ENCODE data around the gene SLC25A21. TPM values are rescaled to one million over a fixed set of nuclear protein-coding genes. Genes with fewer than 3 reads are reported as not detected.

Gene SLC25A21
- total and polyA plus RNA-seq, 7 experiments from 2014 or later = not detected

DNA sequence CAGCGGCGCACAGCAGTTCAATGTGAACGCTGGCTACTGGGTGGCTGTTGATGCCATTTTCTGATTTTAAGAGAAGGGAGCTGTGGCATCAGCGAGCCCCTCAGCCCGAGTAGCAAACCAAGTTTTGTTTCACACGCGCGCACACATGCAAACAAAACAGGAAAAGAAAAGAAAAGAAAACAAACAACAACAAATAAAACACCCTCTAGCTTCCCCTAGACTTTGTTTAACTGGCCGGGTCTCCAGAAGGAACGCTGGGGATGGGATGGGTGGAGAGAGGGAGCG, 510.2 kb downstream of the SLC25A21 start:
- no peaks in the 10 kb centered on the region for H3K9me3 ChIP-seq (ENCODE audit: control insufficient read depth in 2 of 3, low read length in 3 of 3)
- no peak for DNase-seq
- intact Hi-C loops (cut with micrococcal nuclease) = loop anchor here in 1 of 2 donors (5.0 kb wide), 1 partner anchor 935 kb away; the partner anchor contains the start of genes FOXA1 and TTC6
- Mint-ChIP-seq H3K36me3 (peaks cover 0 to 9% (median 6%) of the 10 kb centered on the region in 5 donors), H3K9me3 (peaks cover 0 to 24% (median 9%) of the 10 kb centered on the region in 11 donors), H3K27ac (peak overlapping the region in 1 of 9 donors; percentile 74), H3K4me3 (peak overlapping the region in 9 of 10 donors; percentile 20 to 77 (median 55)), H3K4me1 (peaks cover 12 to 62% (median 52%) of the 10 kb centered on the region in 7 donors), H3K27me3 (peaks cover 72 to 97% (median 85%) of the 10 kb centered on the region in 5 donors)
- H3K27me3 ChIP-seq (ENCODE audit: control insufficient read depth in 2 of 2, insufficient read depth in 2 of 2, low read length in 2 of 2) = peaks cover 7 to 11% of the 10 kb centered on the region in 2 donors
- ChIA-PET CTCF (no interaction called here), POLR2A (no interaction called here)
- H3K27ac ChIP-seq (ENCODE audit: low read depth, low read length) = no peak overlapping the region
- H3K4me3 ChIP-seq (ENCODE audit: low read length) = no peak overlapping the region
- ATAC-seq = no peak
- H3K36me3 ChIP-seq (ENCODE audit: control insufficient read depth in 2 of 3, insufficient read depth in 3 of 3, low read length in 3 of 3) = no peaks in the 10 kb centered on the region
- H3K4me1 ChIP-seq (ENCODE audit: control insufficient read depth in 2 of 2, insufficient read depth in 2 of 2, low read length in 2 of 2) = peaks cover 0 to 13% of the 10 kb centered on the region in 2 donors

DNA sequence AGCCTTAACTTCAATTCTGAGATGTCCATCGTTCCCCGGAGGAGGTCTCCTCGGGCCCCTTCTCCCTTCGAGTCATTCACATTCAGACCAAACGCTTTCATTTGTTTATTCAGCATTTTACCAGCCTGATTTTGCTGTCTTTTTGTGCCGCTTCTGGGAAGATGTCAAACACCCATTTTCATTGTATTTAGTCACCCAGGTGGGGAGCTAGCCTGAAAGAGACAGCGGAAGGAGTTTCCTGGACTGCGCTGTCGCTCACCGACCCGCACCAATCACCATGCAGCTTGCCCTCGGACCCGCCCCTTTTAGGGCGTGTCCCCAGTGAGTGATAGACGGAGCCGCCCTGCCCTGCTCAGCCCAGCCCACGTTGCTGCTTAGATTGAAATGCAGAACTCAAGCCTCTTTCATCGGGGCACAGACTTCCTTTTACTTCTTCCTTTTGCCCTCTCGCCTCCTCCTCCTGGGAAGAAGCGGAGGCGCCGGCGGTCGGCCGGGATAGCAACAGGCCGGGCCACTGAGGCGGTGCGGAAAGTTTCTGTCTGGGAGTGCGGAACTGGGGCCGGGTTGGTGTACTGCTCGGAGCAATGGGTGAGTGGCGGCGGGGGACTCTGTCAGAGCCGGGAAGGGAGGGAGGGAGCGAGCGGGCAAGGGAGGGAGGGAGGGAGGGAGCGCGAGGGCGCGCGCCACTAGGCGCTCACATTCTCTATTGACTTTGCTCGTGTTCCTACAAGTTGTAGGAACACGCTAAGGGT, 510.7 kb downstream of the SLC25A21 start, which contains the start of gene PAX9:
Gene PAX9 (plus strand): TSS at position 355 of the 752 bp plus-strand sequence. CDS start 230 bp downstream, at position 585.
- no peak within 1 kb of the TSS for H3K27ac ChIP-seq (ENCODE audit: low read depth, low read length)
- H3K27me3 ChIP-seq (ENCODE audit: control insufficient read depth in 2 of 2, insufficient read depth in 2 of 2, low read length in 2 of 2) = peaks cover 7 to 11% of the 10 kb centered on the region in 2 donors
- H3K27ac Mint-ChIP-seq = peak within 1 kb of the TSS in 1 of 9 donors; percentile 77

DNA sequence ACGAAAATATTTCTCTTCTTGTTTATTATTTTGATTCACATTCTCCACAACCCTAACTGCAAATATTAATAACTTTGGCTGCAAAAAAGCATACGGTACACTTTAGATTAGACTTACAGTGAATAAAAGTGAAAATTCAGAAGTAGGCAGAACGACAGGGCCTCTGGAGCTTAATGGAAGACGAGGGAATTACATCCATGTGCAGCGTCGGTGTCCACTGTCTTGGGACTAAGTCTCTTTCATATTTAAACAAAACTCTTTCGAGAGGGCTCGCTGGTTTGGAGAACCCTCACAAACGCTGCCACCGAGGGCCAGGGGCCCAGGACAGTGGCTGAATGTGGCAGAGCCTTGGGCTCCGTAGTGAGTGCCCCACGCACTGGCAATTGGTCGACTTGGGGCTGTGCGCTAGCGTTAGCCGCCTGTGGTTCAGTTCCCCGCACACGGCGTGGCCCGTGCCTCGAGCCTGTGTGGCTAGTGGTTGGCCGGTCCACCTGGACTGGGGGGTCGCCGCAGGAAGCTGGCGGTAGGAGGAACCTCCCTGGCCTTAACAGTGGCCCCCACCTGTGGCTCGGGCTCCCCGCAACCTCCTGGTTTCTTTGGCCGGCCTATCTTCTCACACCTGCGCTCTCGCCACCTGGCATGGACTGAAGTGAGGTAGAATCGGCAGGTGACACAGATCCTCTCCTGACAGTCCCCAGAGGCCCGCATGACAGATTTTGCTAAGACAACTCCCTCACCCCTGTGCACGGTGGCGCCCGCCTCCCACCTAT, 511.5 kb downstream of the SLC25A21 start:
- H3K4me3 Mint-ChIP-seq = peak overlapping the region in 9 of 10 donors; percentile 34 to 77 (median 68)
- peak overlapping the region in 1 of 9 donors; percentile 77 for H3K27ac Mint-ChIP-seq
- peaks cover 83 to 100% (median 90%) of the 10 kb centered on the region in 5 donors for H3K27me3 Mint-ChIP-seq
- POLR2A ChIA-PET = no interaction called here
- CTCF ChIA-PET = interaction anchor here (0.6 kb wide), 1 partner anchor 84 kb away, joined by 4 read pairs; no protein-coding TSS in a partner anchor
- peaks cover 0 to 9% (median 7%) of the 10 kb centered on the region in 5 donors for H3K36me3 Mint-ChIP-seq
- peaks cover 0 to 22% (median 9%) of the 10 kb centered on the region in 11 donors for H3K9me3 Mint-ChIP-seq
- H3K4me1 Mint-ChIP-seq = peaks cover 15 to 74% (median 62%) of the 10 kb centered on the region in 7 donors
- Histone ChIP-seq H3K4me3 (ENCODE audit: low read length) (no peak overlapping the region), H3K27me3 (ENCODE audit: control insufficient read depth in 2 of 2, insufficient read depth in 2 of 2, low read length in 2 of 2) (peaks cover 7 to 11% of the 10 kb centered on the region in 2 donors), H3K27ac (ENCODE audit: low read depth, low read length) (no peak overlapping the region), H3K9me3 (ENCODE audit: control insufficient read depth in 2 of 3, low read length in 3 of 3) (no peaks in the 10 kb centered on the region), H3K4me1 (ENCODE audit: control insufficient read depth in 2 of 2, insufficient read depth in 2 of 2, low read length in 2 of 2) (peaks cover 0 to 16% of the 10 kb centered on the region in 2 donors), H3K36me3 (ENCODE audit: control insufficient read depth in 2 of 3, insufficient read depth in 3 of 3, low read length in 3 of 3) (no peaks in the 10 kb centered on the region)
- DNase-seq (no peak), ATAC-seq (no peak)
- intact Hi-C loops (cut with micrococcal nuclease) = loop anchor here in 1 of 2 donors (2.0 to 5.0 kb wide), 2 partner anchors 76 to 936 kb away; partner anchors contain the start of genes FOXA1 and TTC6

More for the DNA sequence above, 510.7 kb downstream of the SLC25A21 start, which contains the start of gene PAX9:
- Mint-ChIP-seq H3K27me3 (peaks cover 77 to 99% (median 88%) of the 10 kb centered on the region in 5 donors), H3K36me3 (peaks cover 0 to 9% (median 7%) of the 10 kb centered on the region in 5 donors), H3K9me3 (peaks cover 0 to 22% (median 9%) of the 10 kb centered on the region in 11 donors), H3K4me3 (peak within 1 kb of the TSS; percentile 39 to 77 (median 66)), H3K4me1 (peaks cover 15 to 67% (median 57%) of the 10 kb centered on the region in 7 donors)
- no peaks in the 10 kb centered on the region for H3K9me3 ChIP-seq (ENCODE audit: control insufficient read depth in 2 of 3, low read length in 3 of 3)
- ATAC-seq = peak; percentile 59
- H3K36me3 ChIP-seq (ENCODE audit: control insufficient read depth in 2 of 3, insufficient read depth in 3 of 3, low read length in 3 of 3) = no peaks in the 10 kb centered on the region
- peaks cover 0 to 13% of the 10 kb centered on the region in 2 donors for H3K4me1 ChIP-seq (ENCODE audit: control insufficient read depth in 2 of 2, insufficient read depth in 2 of 2, low read length in 2 of 2)
- DNase-seq = peak in 2 of 9 donors; percentile 9 to 10
- POLR2A ChIA-PET = no interaction called here
- CTCF ChIA-PET = interaction anchor here (0.6 kb wide), 1 partner anchor 83 kb away, joined by 4 read pairs; no protein-coding TSS in a partner anchor
- H3K4me3 ChIP-seq (ENCODE audit: low read length) = no peak within 1 kb of the TSS
- intact Hi-C loops (cut with micrococcal nuclease) = loop anchor here in 1 of 2 donors (2.0 to 5.0 kb wide), 2 partner anchors 77 to 936 kb away; partner anchors contain the start of genes FOXA1 and TTC6

DNA sequence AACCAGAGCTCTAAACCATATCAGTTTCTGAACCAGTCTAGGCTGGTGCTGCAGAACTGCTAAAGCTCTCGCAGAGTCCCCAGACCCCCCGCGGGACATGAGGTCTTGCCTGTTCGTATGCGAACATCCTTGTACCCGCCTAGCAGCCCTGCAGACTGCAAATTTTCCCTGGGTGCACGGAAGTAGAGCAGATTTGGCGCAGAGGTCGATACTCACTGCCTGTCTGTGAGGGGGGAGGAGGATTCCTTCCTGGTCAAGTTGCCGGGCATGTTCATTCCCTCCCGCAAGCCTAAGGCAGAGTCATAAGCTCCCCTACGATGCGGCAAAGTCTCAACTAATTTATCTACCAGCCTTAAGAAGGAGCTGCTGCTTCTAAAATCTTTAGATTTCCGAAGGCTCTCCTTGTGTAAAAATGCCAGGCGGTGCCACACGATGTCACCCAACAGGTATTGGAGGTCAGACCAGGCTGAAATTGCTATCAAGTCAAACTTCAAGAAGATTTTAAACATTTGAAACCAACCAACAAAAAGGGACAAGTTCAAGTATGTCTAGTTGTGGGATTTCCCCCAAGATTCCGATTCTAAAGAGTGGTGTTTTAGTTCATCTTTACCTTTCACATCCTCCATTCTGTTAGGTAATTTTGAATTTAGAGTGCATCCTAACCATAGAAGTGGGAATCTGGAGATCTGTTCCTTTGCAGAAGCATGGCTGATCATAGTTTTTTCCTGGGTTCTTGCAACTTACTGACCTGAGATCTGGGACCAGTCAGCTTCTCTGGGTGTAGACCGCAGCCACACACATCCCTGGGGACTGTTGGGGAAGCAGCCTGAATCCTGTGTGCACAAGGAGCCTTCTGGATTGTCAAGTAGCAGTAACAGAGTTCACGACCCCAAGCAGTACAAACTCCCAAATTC, 512.3 kb downstream of the SLC25A21 start:
- Mint-ChIP-seq H3K9me3 (peaks cover 0 to 19% (median 9%) of the 10 kb centered on the region in 11 donors), H3K27ac (peak overlapping the region in 1 of 9 donors; percentile 23), H3K36me3 (peaks cover 0 to 9% (median 7%) of the 10 kb centered on the region in 5 donors), H3K27me3 (peaks cover 83 to 100% (median 90%) of the 10 kb centered on the region in 5 donors), H3K4me1 (peaks cover 18 to 75% (median 63%) of the 10 kb centered on the region in 7 donors), H3K4me3 (peak overlapping the region in 4 of 10 donors; percentile 43 to 77 (median 66))
- Histone ChIP-seq H3K27ac (ENCODE audit: low read depth, low read length) (no peak overlapping the region), H3K36me3 (ENCODE audit: control insufficient read depth in 2 of 3, insufficient read depth in 3 of 3, low read length in 3 of 3) (no peaks in the 10 kb centered on the region), H3K4me3 (ENCODE audit: low read length) (no peak overlapping the region), H3K4me1 (ENCODE audit: control insufficient read depth in 2 of 2, insufficient read depth in 2 of 2, low read length in 2 of 2) (peaks cover 0 to 18% of the 10 kb centered on the region in 2 donors), H3K27me3 (ENCODE audit: control insufficient read depth in 2 of 2, insufficient read depth in 2 of 2, low read length in 2 of 2) (peaks cover 7 to 16% of the 10 kb centered on the region in 2 donors), H3K9me3 (ENCODE audit: control insufficient read depth in 2 of 3, low read length in 3 of 3) (no peaks in the 10 kb centered on the region)
- ChIA-PET CTCF (interaction anchor here (0.6 kb wide), 1 partner anchor 16 kb away, joined by 4 read pairs; no protein-coding TSS in a partner anchor), POLR2A (no interaction called here)
- intact Hi-C loops (cut with micrococcal nuclease) = loop anchor here in 1 of 2 donors (2.0 to 5.0 kb wide), 3 partner anchors 75 to 937 kb away; partner anchors contain the start of genes FOXA1 and TTC6
- no peak for ATAC-seq
- no peak for DNase-seq

DNA sequence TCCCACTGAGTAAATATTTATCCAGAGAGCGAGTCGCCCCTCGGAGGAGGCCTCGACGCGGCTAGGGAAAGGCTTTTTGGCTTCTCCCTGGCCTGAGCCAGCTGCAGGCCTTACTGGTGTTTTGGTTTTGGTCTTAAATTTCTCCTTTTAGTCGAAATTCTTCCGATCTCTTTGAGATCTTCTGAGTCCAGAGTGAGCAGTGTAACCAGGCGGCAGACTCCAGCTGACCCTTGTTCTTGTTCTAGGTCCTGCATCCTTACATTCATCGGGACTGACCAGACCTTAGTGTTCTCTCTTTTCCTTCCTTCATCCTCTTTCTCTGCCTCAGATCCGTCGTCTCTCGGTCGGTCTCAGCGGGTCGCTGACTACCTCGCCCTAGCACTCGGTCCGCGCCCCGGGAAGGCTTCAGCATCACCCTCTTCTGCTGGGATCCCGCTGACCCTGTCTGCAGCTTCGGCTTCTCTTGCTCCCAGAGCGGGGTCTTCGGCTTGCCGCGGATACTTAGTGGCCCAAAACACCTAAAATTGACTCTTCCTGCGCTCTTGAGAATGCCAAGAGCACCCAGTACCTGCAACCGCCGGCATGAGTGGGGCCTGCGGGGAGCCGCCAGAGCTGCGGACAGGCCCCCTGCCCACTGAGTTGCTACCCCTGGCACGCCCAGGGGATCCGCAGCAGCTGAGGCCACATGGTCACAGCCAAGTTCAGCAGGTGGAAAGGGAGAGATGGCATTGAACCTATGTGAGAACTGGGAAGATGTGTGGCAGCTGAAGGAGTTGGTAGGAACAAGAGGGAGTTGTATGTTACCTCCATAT, 513.2 kb downstream of the SLC25A21 start:
- no peaks in the 10 kb centered on the region for H3K36me3 ChIP-seq (ENCODE audit: control insufficient read depth in 2 of 3, insufficient read depth in 3 of 3, low read length in 3 of 3)
- peaks cover 7 to 16% of the 10 kb centered on the region in 2 donors for H3K27me3 ChIP-seq (ENCODE audit: control insufficient read depth in 2 of 2, insufficient read depth in 2 of 2, low read length in 2 of 2)
- peaks cover 0 to 19% of the 10 kb centered on the region in 2 donors for H3K4me1 ChIP-seq (ENCODE audit: control insufficient read depth in 2 of 2, insufficient read depth in 2 of 2, low read length in 2 of 2)
- ChIA-PET CTCF (interaction anchor here (0.6 kb wide), 1 partner anchor 15 kb away, joined by 4 read pairs; no protein-coding TSS in a partner anchor), POLR2A (no interaction called here)
- no peak for DNase-seq
- no peak overlapping the region for H3K27ac ChIP-seq (ENCODE audit: low read depth, low read length)
- intact Hi-C loops (cut with micrococcal nuclease) = loop anchor here in 1 of 2 donors (5.0 kb wide), 1 partner anchor 142 kb away; no protein-coding TSS in a partner anchor
- Mint-ChIP-seq H3K4me3 (peak overlapping the region in 9 of 10 donors; percentile 0 to 67 (median 53)), H3K36me3 (peaks cover 0 to 9% (median 7%) of the 10 kb centered on the region in 5 donors), H3K9me3 (peaks cover 0 to 17% (median 9%) of the 10 kb centered on the region in 11 donors), H3K27me3 (peaks cover 81 to 100% (median 90%) of the 10 kb centered on the region in 5 donors), H3K4me1 (peaks cover 18 to 72% (median 58%) of the 10 kb centered on the region in 7 donors), H3K27ac (peak overlapping the region in 1 of 9 donors; percentile 71)
- no peak for ATAC-seq
- no peak overlapping the region for H3K4me3 ChIP-seq (ENCODE audit: low read length)
- H3K9me3 ChIP-seq (ENCODE audit: control insufficient read depth in 2 of 3, low read length in 3 of 3) = peaks cover 0 to 2% (median 0%) of the 10 kb centered on the region in 3 experiments

Measured in naive thymus-derived CD4-positive, alpha-beta T cell (primary cell).